DMS153 treated with DMSO at 0.1 percent for 48 hours (cell line): Measurements from ENCODE around the gene FBF1.
"Not testable (repeated sequence)": the region's sequence is repeated elsewhere in the genome, so short reads cannot be mapped to it uniquely, and the experiment has no call there.

Experiments
- DNase-seq: peaks from one replicate; lab custom pipeline; 2025; ENCODE audit not compliant: unreplicated experiment; lab: John Stamatoyannopoulos, UW

Gene FBF1

GRCh38 chr17:75876938-75877751 is 63.7 kb downstream of the FBF1 start:
- DNase-seq: no peak

GRCh38 chr17:75876190-75876937 is 64.5 kb downstream of the FBF1 start:
- peak; percentile 83 for DNase-seq

DNA sequence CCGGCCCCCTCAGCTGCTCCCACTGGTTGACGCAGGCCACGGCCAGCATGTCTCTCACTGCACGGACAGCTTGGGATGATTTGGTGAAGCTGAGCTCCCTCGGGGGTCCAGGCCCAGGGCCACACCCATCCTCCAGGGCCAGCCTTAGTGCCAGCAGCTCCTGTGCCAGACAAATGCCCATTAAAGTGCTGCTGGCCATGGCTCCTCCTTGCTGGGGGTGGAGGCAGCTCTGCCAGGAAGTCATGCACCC is 65.0 kb downstream of the FBF1 start:
- no peak for DNase-seq

DNA sequence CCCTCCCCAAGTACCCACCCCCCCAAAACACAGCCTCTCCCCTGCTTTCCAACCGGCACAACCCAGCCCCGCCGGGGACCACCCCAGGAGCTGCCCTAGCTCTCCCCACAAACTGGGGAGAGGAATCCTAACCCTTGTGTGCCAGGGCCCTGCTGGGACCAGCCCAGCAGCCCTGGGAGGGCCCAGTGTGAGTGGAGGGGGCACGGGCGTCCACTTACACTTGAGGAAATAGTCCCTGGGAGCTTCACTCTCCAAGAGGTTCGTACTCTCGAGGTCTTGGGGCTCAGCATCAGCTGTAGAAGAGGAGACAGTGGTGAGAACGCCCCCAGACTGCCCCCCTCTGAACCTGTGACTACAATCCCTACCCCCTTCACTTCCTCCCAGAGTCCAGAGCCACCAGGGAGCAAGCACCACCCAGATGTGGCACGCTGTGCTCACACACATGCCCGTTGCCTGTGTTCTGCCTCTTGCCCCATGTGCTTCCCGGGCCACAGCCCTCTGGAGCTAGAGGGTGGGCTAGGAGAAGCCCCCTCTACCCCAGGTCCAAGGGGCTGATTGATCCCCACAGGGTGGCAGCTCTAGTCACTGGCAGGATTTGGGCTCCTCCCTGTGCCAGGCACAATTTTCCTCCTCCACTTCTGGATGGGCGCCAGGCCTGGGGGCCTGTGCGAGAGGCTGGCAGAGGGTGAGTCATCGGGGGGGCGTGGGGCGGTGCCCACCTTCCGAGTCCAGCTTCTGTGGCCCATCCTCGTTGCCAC is 65.5 kb downstream of the FBF1 start:
- no peak for DNase-seq

GRCh38 chr17:75874323-75875181 is 66.3 kb downstream of the FBF1 start:
- DNase-seq: no peak

DNA sequence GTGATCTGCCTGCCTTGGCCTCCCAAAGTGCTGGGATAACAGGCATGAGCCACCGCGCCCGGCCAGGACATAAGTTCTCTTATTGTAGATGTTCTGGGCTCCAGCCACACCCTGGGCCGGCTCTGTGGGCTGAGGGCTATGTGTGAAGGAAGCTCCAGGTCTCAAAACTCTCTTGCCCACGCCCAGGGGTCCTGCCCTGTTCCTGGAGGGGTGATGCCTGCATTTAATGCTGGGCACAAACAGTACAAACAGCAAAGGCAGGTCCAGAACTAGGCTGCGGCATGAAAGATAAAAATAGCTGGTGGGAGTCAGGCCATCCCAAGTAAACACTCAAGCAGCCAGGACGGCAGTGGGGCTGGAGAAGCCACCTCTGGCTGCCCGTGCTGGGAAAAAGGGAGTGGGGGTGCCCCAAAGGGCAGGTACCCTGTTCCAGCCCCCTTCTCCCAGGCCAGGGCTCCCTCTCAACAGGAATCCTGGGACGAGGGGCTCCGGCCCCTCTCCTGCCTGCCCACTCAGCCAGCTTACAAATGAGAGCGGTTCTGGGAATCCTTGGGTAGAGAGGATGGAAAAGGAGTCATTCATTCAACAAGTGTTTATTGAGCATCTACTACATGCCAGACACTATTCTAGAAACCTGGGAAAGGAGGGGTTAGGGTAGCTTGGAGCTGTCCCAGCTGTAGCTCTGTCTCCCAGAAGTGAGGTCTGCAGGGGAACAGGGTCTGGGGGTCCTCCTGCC is 67.1 kb downstream of the FBF1 start:
- DNase-seq: no peak

DNA sequence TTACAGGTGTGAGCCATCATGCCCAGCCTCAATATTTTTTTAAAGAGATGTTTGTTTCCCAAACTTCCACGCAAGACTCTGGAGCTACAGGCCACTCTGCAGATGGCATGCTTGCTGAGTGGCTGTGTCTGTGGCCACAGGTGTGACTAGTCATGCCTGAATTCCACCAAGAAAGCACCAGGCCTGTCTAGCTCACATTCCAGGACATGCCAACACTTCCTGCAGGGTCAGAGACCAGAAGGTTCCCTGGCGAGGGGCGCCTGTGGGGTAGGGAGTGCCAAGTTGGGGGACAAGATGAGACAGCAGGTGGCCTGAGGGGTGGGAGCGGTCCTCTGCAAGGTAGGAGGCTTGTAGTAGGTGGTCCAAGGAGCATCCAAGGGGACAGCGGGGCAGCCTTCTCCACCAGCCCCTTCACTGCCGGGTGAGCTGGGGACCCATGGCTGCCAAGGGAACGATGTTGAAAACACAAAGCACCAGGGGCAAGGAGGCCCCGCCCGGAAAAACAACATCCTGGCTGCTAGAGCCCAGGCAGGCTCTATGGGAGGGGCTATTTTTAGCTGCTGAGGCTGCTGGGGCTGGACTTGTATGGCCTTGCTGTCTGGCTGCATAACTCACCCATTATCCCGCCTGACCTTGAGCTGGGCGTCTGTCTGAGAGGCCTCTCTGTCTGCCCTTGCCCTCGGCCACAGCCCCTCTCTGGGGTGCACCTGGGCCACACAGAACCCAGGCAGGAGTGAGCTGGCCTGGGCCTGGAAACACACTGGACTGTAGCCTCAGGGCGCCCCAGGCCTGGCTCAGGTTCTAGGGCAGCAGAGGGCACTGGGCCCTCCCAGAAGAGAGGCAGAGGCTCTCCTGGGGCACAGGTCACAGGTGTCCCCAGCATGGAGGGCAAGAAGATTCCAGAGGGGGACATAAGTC is 68.1 kb downstream of the FBF1 start:
- DNase-seq: peak; percentile 18

DNA sequence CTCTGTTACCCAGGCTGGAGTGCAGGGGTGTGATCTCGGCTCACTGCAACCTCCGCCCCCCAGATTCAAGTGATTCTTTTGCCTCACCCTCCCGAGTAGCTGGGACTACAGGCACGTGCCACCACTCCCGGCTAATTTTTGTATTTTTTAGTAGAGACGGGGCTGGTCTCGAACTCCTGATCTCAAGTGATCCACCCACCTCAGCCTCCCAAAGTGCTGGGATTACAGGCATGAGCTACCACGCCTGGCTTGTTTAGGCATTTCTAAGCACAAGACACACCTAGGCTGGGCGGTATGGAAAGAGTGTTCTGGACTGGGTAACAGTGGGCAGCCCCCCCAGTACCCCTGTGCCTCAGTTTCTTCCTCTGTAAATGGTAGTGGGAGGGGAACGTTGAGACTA is 70.6 kb downstream of the FBF1 start:
- not testable (repeated sequence) for DNase-seq

DNA sequence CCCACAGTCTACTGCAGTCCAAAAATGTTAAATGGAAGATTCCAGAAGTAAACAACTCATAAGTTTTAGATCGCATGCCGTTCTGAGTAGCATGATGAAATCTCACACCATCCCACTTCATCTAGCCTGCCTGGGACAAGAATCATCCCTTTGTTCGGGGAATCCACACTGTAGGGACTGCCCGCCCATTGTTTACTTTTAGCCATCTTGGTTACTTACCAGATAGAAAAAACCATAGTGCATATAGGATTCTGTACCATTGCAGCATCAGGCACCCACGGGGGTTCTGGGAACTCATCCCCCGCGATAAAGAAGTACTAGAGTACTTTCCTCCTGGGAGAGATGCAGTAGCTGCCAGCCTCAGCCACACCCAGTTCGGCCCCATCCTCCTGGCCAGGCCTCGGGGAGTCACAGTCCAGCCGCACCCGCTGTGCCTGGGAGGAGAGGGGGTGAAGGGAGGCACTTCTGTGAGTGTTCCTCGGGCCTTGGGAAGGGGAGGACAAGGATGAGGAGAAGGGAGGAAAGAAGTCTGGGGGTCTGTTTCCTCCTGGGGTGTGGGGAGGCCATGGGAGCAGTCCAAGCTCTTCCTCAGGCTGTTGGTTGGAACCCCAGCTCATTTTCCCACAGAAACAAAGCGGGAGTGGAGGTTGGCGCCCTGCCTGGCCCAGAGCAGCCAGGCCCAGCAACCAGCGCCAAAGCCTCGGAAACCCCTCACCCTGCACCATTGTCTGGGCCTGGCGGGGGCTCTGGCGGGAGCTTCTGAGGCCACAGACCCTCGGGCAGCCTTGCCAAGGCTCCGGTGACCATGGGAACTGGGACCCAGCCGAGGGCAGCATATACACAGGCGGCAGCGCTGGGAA is 71.3 kb downstream of the FBF1 start:
- DNase-seq: no peak

DNA sequence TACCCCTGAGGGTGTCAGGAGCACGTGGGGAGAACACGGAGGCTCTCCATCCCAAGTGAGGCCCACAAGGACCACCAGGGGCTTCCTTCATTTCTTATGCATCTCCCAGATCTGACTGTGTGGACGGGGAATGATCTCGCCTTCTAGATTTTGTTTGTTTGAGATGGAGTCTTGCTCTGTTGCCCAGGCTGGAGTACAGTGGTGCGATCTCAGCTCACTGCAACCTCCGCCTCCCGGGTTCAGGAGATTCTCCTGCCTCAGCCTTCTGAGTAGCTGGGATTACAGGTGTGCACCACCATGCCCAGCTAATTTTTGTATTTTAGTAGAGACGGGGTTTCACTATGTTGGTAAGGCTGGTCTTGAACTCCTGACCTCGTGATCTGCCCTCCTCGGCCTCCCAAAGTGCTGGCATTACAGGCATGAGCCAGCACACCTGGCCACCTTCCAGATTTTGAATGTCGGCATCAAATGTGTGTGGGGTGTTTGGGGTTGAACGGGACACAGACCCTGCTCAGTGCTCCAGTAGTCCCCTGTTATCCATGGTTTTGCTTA is 72.0 kb downstream of the FBF1 start:
- not testable (repeated sequence) for DNase-seq

DNA sequence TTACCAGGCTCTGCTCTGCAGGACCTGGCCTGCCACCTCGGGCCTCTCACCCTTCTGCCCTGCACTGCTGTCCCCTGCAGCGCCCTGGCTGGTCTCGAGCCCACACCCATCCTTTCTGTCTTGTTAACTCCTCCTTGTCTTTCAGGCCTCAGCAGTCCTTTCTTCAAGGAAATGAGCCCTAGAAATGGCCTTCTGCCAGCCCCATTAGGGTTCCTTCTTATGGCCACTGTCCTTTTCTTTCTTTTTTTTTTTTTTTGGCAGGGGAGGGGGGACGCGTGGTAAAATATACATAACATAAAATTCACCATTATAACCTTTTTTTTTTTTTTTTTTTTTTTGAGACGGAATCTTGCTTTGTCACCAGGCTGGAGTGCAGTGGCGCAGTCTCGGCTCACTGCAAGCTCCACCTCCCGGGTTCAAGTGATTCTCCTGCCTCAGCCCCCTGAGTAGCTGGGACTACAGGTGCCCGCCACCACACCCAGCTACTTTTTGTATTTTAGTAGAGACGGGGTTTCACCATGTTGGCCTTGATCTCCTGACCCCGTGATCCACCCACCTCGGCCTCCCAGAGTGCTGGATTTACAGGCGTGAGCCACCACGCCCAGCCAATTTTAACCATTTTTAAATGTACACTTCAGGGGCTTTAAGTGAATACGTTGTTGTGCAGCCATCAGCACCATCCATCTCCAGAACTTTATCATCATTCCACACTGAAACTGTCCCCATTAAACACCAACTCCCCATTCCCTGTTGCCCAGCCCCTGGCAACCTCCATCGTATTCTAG is 75.2 kb downstream of the FBF1 start:
- not testable (repeated sequence) for DNase-seq

DNA sequence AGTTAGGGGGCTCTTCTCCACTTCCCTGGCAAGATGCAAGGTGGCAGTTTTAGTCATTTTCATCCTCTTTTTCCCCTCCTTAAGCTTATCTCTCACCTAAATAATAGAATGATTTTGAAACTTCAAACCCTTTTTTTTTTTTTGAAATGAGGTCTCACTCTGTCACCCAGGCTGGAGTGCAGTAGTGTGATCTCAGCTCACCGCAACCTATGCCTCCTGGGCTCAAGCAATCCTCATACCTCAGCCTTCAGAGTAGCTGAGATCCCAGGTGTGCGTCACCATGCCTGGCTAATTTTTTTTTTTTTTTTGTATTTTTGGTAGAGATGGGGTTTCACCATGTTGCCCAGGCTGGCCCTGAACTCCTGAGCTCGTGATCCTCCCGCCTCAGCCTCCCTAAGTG is 76.0 kb downstream of the FBF1 start:
- DNase-seq: not testable (repeated sequence)

DNA sequence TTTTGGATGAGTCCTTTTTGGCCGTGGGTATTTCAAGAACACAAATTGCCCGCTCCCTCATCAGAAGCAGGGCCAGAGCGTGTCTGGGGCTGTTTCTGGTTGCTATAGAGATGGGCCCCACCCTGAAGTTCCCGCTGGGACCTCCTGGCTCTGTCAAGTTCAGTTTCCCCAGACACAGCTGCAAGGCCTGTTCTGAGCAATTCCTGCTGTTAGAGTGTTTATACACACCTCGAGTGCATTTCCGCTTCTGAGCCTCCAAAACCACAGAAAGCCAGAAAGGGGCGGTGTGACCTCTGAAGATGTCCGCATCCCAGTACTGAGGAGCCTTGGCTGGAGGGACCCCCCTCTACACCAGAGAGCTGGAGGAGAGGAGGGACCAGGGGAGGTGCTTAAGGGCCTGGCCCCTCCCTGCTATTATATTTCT is 76.4 kb downstream of the FBF1 start:
- DNase-seq: no peak

DNA sequence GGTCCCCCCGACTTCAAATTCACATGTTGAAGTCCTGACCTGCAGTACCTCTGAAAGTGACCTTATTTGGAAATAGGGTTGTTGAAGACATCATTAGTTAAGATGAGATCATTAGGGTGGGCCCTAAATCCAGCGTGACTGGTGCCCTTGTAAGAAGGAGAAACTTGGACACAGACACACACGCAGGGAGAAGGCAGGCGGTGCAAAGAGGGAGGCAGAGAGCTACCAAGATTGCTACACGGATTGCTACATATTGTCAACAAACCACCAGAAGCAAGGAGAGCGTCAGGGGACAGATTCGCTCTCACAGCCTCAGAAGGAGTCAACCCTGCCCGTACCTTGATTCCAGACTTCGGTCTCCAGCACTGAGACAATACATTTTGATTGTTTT is 78.9 kb downstream of the FBF1 start:
- no peak for DNase-seq
